Right cardiac atrium (tissue), 5 donors: ENCODE data around the gene SLC46A1. TPM values are rescaled to one million over a fixed set of nuclear protein-coding genes. Genes with fewer than 3 reads are reported as not detected.
A peak's percentile ranks its signal among the peaks of the same experiment; 100 is the strongest.

Source experiments
- ATAC-seq, 2 donors: fragments of 200-7000 bp; cut with Tn5 transposase; one replicate each; pipeline versions ENCODE4 v1.8.0 to v1.9.1; 2020; ENCODE audit warnings: moderate library complexity in 2 of 2, mild to moderate bottlenecking in 1 of 2
- DNase-seq, 3 donors: peaks; one replicate each; pipeline ENCODE4 v3.0.0-alpha.2; 2020
- H3K27ac ChIP-seq: one replicate; pipeline ENCODE4 v1.5.1; 2013; ENCODE audit warnings: mild to moderate bottlenecking, low read length, control low read depth, moderate library complexity
- H3K27me3 ChIP-seq: one replicate; pipeline ENCODE4 v1.6.1; 2013; ENCODE audit not compliant: control insufficient read depth, insufficient read depth
- H3K4me1 ChIP-seq: one replicate; pipeline ENCODE4 v1.6.1; 2013; ENCODE audit warnings: low read length; ENCODE audit not compliant: control insufficient read depth, insufficient read depth
- H3K4me3 ChIP-seq: one replicate; pipeline ENCODE4 v1.5.1; 2013; ENCODE audit warnings: low read length, control low read depth
- H3K9me3 ChIP-seq: one replicate; pipeline ENCODE4 v1.6.1; 2013; ENCODE audit warnings: low read length; ENCODE audit not compliant: control insufficient read depth
- WGBS: extraction: QIAGEN DNeasy Blood & Tissue Kit; methylation state at CpG from one replicate; pipeline ENCODE4 v1.1.7; 2013; 5-methylcytosine and 5-hydroxymethylcytosine counted together
- intact Hi-C, 4 donors: fragments of 100-400 bp; cut with DNase I; formaldehyde crosslinking; loops; one replicate each; pipeline versions ENCODE4 v1.11.0 to v1.14.0; 2022 to 2023
- polyA plus RNA-seq: library from polyadenylated mRNA; stranded (reverse); fragments of 200-250 nt; gene quantifications from one replicate; pipeline ENCODE4 v1.2.3, GENCODE V29; 2013
- total RNA-seq, 4 donors: library from RNA; stranded (reverse); fragmentation: NEBNext Ultra II Directional; extraction: Animal tissue kit (Norgen Biotek cat#: 25700); gene quantifications; one replicate each; pipeline ENCODE4 v1.2.1, GENCODE V29; 2021
- donor health status: healthy with polysubstance abuse.
- donor health status: DM: no; HTN: yes; CAD: no.
- donor health status: DM: no; HTN: no; CAD: no.
- donor health status: DM: no; HTN: yes; CAD: no; lungs with severe emphysema.
- donor health status: DM: yes; HTN: yes; CAD: no.

SLC46A1 gene
- total and polyA plus RNA-seq, 5 donors = 3.0 to 9.2 (median 7.0) TPM

- 65% methylated on average over 10 of the region's 10 CpGs for WGBS
- H3K9me3 ChIP-seq = no peaks in the 10 kb centered on the region
Observed at GRCh38 chr17:28392491-28392890, 13.5 kb downstream of the SLC46A1 start.

GRCh38 chr17:28391401-28391800 is 14.6 kb downstream of the SLC46A1 start:
- H3K27ac ChIP-seq = no peak overlapping the region
- WGBS = 64% methylated on average over 2 of the region's 2 CpGs
- H3K4me1 ChIP-seq = no peaks in the 10 kb centered on the region
- no peaks in the 10 kb centered on the region for H3K9me3 ChIP-seq
- intact Hi-C loops = no loop called here
- no peak overlapping the region for H3K4me3 ChIP-seq
- DNase-seq = no peak
- ATAC-seq = no peak
- H3K27me3 ChIP-seq = no peaks in the 10 kb centered on the region

More at GRCh38 chr17:28392491-28392890, 13.5 kb downstream of the SLC46A1 start:
- H3K4me3 ChIP-seq = no peak overlapping the region
- no peaks in the 10 kb centered on the region for H3K27me3 ChIP-seq
- H3K4me1 ChIP-seq = no peaks in the 10 kb centered on the region
- ATAC-seq (no peak), DNase-seq (no peak)
- no peak overlapping the region for H3K27ac ChIP-seq
- intact Hi-C loops = no loop called here

- Histone ChIP-seq H3K4me1 (no peaks in the 10 kb centered on the region), H3K9me3 (no peaks in the 10 kb centered on the region), H3K27ac (no peak overlapping the region), H3K4me3 (no peak overlapping the region), H3K27me3 (no peaks in the 10 kb centered on the region)
- ATAC-seq (no peak), DNase-seq (no peak)
- intact Hi-C loops = no loop called here
- WGBS = 93% methylated on average over 1 of the region's 1 CpG
Observed at GRCh38 chr17:28390984-28391383, 15.0 kb downstream of the SLC46A1 start.

- H3K9me3 ChIP-seq = no peaks in the 10 kb centered on the region
- intact Hi-C loops = no loop called here
- 90% methylated on average over 2 of the region's 2 CpGs for WGBS
- H3K27me3 ChIP-seq = no peaks in the 10 kb centered on the region
- no peak overlapping the region for H3K27ac ChIP-seq
- ATAC-seq (no peak), DNase-seq (no peak)
- H3K4me1 ChIP-seq = no peaks in the 10 kb centered on the region
- no peak overlapping the region for H3K4me3 ChIP-seq
Observed at GRCh38 chr17:28390563-28390962, 15.4 kb downstream of the SLC46A1 start.

GRCh38 chr17:28390141-28390540 is 15.9 kb downstream of the SLC46A1 start:
- no peaks in the 10 kb centered on the region for H3K4me1 ChIP-seq
- no peaks in the 10 kb centered on the region for H3K27me3 ChIP-seq
- WGBS = 86% methylated on average over 1 of the region's 1 CpG
- ATAC-seq = no peak
- no peak for DNase-seq
- no peak overlapping the region for H3K27ac ChIP-seq
- no peak overlapping the region for H3K4me3 ChIP-seq
- H3K9me3 ChIP-seq = no peaks in the 10 kb centered on the region
- intact Hi-C loops = no loop called here

- ATAC-seq = no peak
- Histone ChIP-seq H3K27me3 (no peaks in the 10 kb centered on the region), H3K9me3 (no peaks in the 10 kb centered on the region), H3K27ac (no peak overlapping the region), H3K4me3 (no peak overlapping the region), H3K4me1 (no peaks in the 10 kb centered on the region)
- WGBS = 95% methylated on average over 11 of the region's 11 CpGs
- intact Hi-C loops = no loop called here
- no peak for DNase-seq
Observed at GRCh38 chr17:28388106-28388505, 17.9 kb downstream of the SLC46A1 start.

- intact Hi-C loops = no loop called here
- no peak overlapping the region for H3K27ac ChIP-seq
Observed at GRCh38 chr17:28386391-28386790, 19.6 kb downstream of the SLC46A1 start.

GRCh38 chr17:28385406-28385805 is 20.6 kb downstream of the SLC46A1 start:
- Histone ChIP-seq H3K9me3 (no peaks in the 10 kb centered on the region), H3K4me3 (no peak overlapping the region), H3K4me1 (no peaks in the 10 kb centered on the region), H3K27ac (no peak overlapping the region), H3K27me3 (no peaks in the 10 kb centered on the region)
- ATAC-seq = peak; percentile 5 to 7
- WGBS = 78% methylated on average over 8 of the region's 8 CpGs
- intact Hi-C loops = no loop called here
- no peak for DNase-seq

More at GRCh38 chr17:28386391-28386790, 19.6 kb downstream of the SLC46A1 start:
- no peak overlapping the region for H3K4me3 ChIP-seq
- H3K4me1 ChIP-seq = no peaks in the 10 kb centered on the region
- DNase-seq (no peak), ATAC-seq (no peak)
- no peaks in the 10 kb centered on the region for H3K27me3 ChIP-seq
- no peaks in the 10 kb centered on the region for H3K9me3 ChIP-seq

GRCh38 chr17:28385037-28385400 is 21.0 kb downstream of the SLC46A1 start:
- intact Hi-C loops = no loop called here

GRCh38 chr17:28384281-28385036 is 21.6 kb downstream of the SLC46A1 start:
- WGBS = 28% methylated on average over 56 of the region's 56 CpGs
- Histone ChIP-seq H3K4me3 (peak overlapping the region; percentile 11), H3K4me1 (no peaks in the 10 kb centered on the region), H3K27ac (no peak overlapping the region), H3K9me3 (no peaks in the 10 kb centered on the region), H3K27me3 (no peaks in the 10 kb centered on the region)
- intact Hi-C loops = no loop called here
- ATAC-seq = peak; percentile 82 to 87
- DNase-seq = peak; percentile 51 to 83 (median 72)

More at GRCh38 chr17:28385037-28385400, 21.0 kb downstream of the SLC46A1 start:
- H3K4me3 ChIP-seq = peak overlapping the region; percentile 11
- WGBS = 40% methylated on average over 29 of the region's 29 CpGs
- no peaks in the 10 kb centered on the region for H3K9me3 ChIP-seq
- no peaks in the 10 kb centered on the region for H3K27me3 ChIP-seq
- DNase-seq (peak in 1 of 3 donors; percentile 61), ATAC-seq (peak; percentile 44 to 47)
- no peak overlapping the region for H3K27ac ChIP-seq
- H3K4me1 ChIP-seq = no peaks in the 10 kb centered on the region

GRCh38 chr17:28381141-28381825 is 24.7 kb downstream of the SLC46A1 start:
- no peaks in the 10 kb centered on the region for H3K4me1 ChIP-seq
- H3K4me3 ChIP-seq = no peak overlapping the region
- ATAC-seq (no peak), DNase-seq (peak in 2 of 3 donors; percentile 57 to 62)
- WGBS = 31% methylated on average over 72 of the region's 72 CpGs
- no peaks in the 10 kb centered on the region for H3K9me3 ChIP-seq
- intact Hi-C loops = no loop called here
- H3K27ac ChIP-seq = no peak overlapping the region
- H3K27me3 ChIP-seq = no peaks in the 10 kb centered on the region
